ENCODE data around the gene SFMBT1.

Gene SFMBT1

DNA sequence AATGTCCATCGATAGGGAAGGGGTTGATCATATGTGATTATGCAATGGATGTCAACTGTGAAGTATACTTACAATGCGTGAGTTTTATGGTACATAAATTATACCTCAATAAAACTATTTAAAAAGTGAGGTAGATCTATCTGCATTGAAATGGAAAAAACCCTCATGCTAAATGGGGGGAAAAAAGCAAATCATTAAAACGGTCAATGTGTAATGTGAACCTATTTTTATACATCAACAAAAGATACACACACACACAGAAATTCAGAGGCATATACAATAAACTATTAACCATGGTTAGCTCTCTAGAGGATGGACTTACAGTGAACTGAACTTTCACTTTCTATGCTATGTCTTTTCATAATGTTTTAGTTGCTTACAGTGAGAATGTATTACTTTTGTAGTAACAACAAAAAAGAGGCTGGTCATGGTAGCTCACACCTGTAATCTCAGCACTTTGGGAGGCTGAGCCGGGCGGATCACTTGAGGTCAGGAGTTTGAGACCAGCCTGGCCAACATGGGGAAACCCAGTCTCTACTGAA is 171.6 kb downstream of the SFMBT1 start:
- H3K4me3 ChIP-seq (ENCODE audit: control insufficient read depth, low read depth, low read length) = no peak overlapping the region
- TF ChIP-seq, protein P1, sequence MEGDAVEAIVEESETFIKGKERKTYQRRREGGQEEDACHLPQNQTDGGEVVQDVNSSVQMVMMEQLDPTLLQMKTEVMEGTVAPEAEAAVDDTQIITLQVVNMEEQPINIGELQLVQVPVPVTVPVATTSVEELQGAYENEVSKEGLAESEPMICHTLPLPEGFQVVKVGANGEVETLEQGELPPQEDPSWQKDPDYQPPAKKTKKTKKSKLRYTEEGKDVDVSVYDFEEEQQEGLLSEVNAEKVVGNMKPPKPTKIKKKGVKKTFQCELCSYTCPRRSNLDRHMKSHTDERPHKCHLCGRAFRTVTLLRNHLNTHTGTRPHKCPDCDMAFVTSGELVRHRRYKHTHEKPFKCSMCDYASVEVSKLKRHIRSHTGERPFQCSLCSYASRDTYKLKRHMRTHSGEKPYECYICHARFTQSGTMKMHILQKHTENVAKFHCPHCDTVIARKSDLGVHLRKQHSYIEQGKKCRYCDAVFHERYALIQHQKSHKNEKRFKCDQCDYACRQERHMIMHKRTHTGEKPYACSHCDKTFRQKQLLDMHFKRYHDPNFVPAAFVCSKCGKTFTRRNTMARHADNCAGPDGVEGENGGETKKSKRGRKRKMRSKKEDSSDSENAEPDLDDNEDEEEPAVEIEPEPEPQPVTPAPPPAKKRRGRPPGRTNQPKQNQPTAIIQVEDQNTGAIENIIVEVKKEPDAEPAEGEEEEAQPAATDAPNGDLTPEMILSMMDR (IDR thresholded peaks at IDR 0.05; ENCODE audit: control insufficient read depth, insufficient read depth, low read depth, low read length, missing control alignments) = no peak
- no peak for DNase-seq (ENCODE audit: low read depth)

DNA sequence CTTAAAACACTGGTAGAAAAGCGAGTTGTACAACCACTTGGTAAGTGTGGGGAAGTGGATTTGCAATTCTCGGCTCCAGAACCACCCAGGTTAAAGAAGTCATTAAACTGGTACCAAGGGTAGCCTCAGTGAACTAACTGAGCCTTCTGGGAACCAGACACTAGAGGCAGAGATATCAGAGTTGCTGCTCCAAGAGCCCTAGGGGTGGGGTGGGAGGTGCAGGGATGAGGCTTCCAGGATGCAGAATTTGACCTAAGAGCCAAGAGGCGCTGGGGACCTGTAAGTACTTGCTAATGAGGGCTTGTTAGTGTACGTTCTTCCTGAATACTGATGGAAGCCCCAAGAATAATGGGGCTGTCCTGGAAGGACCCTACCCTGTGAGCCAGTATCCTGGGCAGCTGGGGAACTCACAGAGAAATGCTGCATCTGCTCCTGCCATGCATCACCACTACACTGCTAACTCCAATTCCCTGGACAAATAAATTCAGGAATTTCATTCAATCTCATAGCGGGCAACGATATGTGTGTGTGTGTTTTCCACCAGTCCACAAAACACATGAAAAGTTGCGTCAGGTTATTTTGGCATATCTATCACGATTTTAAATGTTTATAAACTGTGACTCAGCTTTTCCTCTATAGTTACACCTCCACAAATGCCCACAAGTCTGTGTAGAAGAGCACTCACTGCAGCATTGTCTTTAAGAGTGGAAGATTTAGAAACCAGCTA is 172.3 kb downstream of the SFMBT1 start:
- DNase-seq (ENCODE audit: low read depth) = peak; percentile 67
- TF ChIP-seq, protein P1 (IDR thresholded peaks at IDR 0.05; ENCODE audit: control insufficient read depth, insufficient read depth, low read depth, low read length, missing control alignments) = no peak
- H3K4me3 ChIP-seq (ENCODE audit: control insufficient read depth, low read depth, low read length) = no peak overlapping the region

DNA sequence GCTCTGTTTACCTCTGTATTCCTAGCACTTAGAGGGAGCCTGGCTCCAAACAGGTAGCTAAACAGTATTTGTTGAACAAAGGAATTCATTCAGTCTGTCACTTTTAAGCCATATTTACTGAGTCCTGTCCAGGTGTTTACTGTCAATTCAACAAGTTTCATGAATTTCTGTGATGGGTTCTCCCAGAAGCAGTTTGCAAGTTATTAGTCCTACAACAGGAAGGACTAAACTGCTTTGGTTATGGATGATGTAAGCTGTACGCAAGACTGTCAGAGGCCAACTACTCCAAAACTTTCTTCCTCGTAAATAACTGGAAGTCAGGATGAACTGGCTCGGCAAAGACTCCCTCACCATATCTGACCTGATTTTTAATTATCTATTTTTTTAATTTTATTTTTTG is 173.6 kb downstream of the SFMBT1 start:
- H3K4me3 ChIP-seq (ENCODE audit: control insufficient read depth, low read depth, low read length) = no peak overlapping the region
- TF ChIP-seq, protein P1 (IDR thresholded peaks at IDR 0.05; ENCODE audit: control insufficient read depth, insufficient read depth, low read depth, low read length, missing control alignments) = no peak
- no peak for DNase-seq (ENCODE audit: low read depth)

DNA sequence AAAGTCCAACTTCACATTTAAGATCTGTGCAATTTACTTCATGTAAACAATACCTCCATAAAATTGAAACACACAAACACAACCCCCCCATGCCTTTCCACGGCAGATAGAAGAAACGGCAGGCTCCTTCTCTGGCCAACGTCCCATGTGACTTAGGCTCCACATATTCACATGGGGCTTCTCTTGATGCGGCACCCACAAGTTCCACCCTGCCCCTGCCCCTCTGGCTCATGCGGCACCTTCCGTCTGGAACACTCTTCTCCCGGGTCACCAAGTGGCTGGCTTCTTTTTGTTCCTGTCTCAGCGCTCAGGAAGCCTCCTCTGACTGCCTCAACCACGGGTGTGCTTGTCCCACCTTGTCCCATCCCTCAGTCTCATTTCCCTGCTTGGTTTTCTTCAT is 174.1 kb downstream of the SFMBT1 start:
- TF ChIP-seq, protein P1 (IDR thresholded peaks at IDR 0.05; ENCODE audit: control insufficient read depth, insufficient read depth, low read depth, low read length, missing control alignments) = no peak
- DNase-seq (ENCODE audit: low read depth) = no peak
- no peak overlapping the region for H3K4me3 ChIP-seq (ENCODE audit: control insufficient read depth, low read depth, low read length)

DNA sequence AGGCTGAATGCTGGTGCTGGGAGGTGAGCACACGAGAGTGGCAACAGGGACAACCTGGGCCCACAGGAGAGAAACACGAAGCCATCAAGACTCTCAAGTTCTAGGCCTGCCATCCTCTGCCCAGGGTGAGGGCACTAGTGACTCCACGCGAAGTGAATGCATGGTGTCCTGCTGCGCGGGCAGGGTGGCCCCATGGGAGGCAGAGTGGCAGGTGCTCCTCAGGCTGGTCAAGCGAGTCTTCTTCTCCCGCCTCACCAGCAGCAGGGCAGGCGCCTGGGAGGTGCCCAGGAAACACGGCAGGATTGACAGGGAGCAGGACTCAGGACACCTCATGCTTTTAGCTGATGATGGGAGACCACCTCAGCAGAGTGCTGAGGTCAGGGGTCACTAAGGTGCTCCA is 175.4 kb downstream of the SFMBT1 start:
- TF ChIP-seq, protein P1 (IDR thresholded peaks at IDR 0.05; ENCODE audit: control insufficient read depth, insufficient read depth, low read depth, low read length, missing control alignments) = no peak
- no peak for DNase-seq (ENCODE audit: low read depth)
- H3K4me3 ChIP-seq (ENCODE audit: control insufficient read depth, low read depth, low read length) = no peak overlapping the region

DNA sequence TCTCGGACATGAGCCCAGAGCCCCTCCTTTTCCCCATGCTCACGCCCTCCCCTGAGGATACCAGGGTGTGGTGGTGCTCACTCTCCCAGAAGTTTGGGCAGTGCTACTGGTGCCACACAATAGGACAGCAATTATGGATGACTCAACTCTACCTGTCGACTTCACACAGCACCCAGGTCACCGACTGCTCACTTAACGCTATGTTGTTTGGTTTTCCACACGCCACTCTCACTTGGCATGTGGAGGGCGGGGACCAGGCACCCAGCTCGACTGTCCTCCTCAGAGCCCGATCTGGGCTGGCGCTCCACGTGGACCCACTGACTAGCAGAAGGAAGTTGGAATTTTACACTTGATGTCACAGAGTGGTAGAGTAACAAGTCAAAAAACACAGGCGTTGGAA is 179.4 kb downstream of the SFMBT1 start:
- H3K4me3 ChIP-seq (ENCODE audit: control insufficient read depth, low read depth, low read length) = no peak overlapping the region
- TF ChIP-seq, protein P1 (IDR thresholded peaks at IDR 0.05; ENCODE audit: control insufficient read depth, insufficient read depth, low read depth, low read length, missing control alignments) = no peak
- DNase-seq (ENCODE audit: low read depth) = no peak

All from AG09309 (cell line).